SU-DHL-6 (cell line): Measurements from ENCODE around the gene TRMU.

Experiments used
- EZH2phosphoT487 ChIP-seq: fragments of 200-600 bp; sonication (generic), shearing (Covaris generic); conservative IDR thresholded peaks from 2 replicates; pipeline ENCODE4 v1.6.1; 2018; ENCODE audit warnings: mild to moderate bottlenecking, antibody characterized with exemption, low read length, moderate library complexity, mixed read lengths
- TF ChIP-seq, protein P1 (sequence below): fragments of 200-600 bp; sonication (generic); IDR thresholded peaks from one replicate; pipeline ENCODE4 v1.5.1; 2017; ENCODE audit warnings: antibody characterized with exemption, mild to moderate bottlenecking, low read length, moderate library complexity; ENCODE audit not compliant: insufficient read depth, poor library complexity, severe bottlenecking

DNA sequence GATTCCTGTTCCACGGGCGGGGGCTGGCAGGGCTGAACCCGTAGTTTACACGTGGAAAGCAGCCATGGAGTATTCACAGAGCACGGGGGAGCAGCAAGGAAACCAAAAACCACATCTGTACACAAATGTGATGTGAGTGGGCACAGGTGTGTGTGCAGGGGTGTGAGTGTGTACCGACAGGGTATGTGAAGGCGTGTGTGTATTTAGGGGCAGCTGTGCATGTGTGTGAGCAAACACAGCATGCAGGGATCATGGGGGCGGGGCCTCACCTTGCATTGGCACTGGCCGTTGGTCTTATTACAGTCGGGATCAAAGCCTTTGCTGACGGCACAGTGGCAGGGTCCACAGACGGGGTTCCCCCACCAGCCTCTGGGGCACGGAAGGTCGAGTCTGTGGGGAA lies 58.4 kb downstream of the TRMU start:
- TF ChIP-seq, protein P1, sequence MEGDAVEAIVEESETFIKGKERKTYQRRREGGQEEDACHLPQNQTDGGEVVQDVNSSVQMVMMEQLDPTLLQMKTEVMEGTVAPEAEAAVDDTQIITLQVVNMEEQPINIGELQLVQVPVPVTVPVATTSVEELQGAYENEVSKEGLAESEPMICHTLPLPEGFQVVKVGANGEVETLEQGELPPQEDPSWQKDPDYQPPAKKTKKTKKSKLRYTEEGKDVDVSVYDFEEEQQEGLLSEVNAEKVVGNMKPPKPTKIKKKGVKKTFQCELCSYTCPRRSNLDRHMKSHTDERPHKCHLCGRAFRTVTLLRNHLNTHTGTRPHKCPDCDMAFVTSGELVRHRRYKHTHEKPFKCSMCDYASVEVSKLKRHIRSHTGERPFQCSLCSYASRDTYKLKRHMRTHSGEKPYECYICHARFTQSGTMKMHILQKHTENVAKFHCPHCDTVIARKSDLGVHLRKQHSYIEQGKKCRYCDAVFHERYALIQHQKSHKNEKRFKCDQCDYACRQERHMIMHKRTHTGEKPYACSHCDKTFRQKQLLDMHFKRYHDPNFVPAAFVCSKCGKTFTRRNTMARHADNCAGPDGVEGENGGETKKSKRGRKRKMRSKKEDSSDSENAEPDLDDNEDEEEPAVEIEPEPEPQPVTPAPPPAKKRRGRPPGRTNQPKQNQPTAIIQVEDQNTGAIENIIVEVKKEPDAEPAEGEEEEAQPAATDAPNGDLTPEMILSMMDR = no peak
- TF ChIP-seq EZH2phosphoT487 = no peak
